PFSK-1 (cell line): ENCODE data around the gene FEM1C.

Experiments used
- FOXP2 ChIP-seq: optimal IDR thresholded peaks from 2 replicates; pipeline ENCODE3; 2011; ENCODE audit warnings: borderline replicate concordance, control low read depth, inconsistent platforms; ENCODE audit not compliant: insufficient read depth; ENCODE audit errors: extremely low read length, extremely low read depth
- POLR2AphosphoS5 ChIP-seq: IDR thresholded peaks from 2 replicates; pipeline ENCODE4 v1.6.1; 2012; ENCODE audit warnings: low read depth, mild to moderate bottlenecking, control low read depth, low read length, moderate library complexity
- REST ChIP-seq, 2 experiments: IDR thresholded peaks; 2 replicates each; pipeline versions ENCODE4 v1.6.1 to v1.8.0; 2011 to 2012; ENCODE audit warnings: low read depth in 2 of 2, low read length in 2 of 2, control low read depth in 1 of 2, inconsistent platforms in 1 of 2, mild to moderate bottlenecking in 1 of 2, moderate library complexity in 1 of 2; ENCODE audit not compliant: insufficient read depth in 1 of 2
- SIN3A ChIP-seq: IDR thresholded peaks from 2 replicates; pipeline ENCODE4 v1.6.1; 2012; ENCODE audit warnings: mild to moderate bottlenecking, low read length, moderate library complexity, borderline replicate concordance; ENCODE audit not compliant: insufficient read depth
- TAF1 ChIP-seq: IDR thresholded peaks from 2 replicates; pipeline ENCODE4 v1.6.1; 2012; ENCODE audit warnings: low read length, control low read depth, borderline replicate concordance; ENCODE audit not compliant: insufficient read depth

- TF ChIP-seq TAF1 (no peak), REST (IDR thresholded peaks at IDR 0.05; ENCODE audit: insufficient read depth in 1 of 2, low read depth in 2 of 2, low read length in 2 of 2) (no peak), SIN3A (no peak), POLR2AphosphoS5 (no peak), FOXP2 (no peak)
Observed at GRCh38 chr5:115494570-115495289, 49.8 kb downstream of the FEM1C start.
